ENCODE data around the gene TMEM184C. TPM values are rescaled to one million over a fixed set of nuclear protein-coding genes. Genes with fewer than 3 reads are reported as not detected.

The TMEM184C gene
- total RNA-seq, 1 experiment from 2014 or later, result 24.6 TPM

DNA sequence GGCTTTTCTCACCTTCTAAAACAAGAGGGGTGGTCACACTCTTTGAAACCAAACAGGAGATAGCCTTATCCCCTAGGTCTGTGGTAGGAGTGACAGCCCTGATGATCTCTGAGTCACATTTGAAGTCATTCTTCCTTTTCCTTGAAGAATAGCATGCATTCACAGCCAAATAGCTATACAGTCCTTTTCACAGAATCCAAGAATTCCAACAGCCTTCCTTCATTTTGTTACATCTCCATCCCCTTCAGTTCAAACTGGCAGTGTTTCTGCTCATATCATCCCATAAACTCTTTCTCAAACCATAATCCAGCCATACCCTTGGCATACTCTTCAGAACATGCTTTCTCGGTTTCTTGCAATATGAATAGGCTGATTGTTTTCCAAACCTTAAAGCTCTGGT, 33.3 kb upstream of the TMEM184C start:
- H3K4me1 ChIP-seq (ENCODE audit: control insufficient read depth in 1 of 2, insufficient read depth in 2 of 2, low read length in 2 of 2), result no peaks in the 10 kb centered on the region
- ChIA-PET CTCF (interaction anchor here (0.6 kb wide), 1 partner anchor 65 kb away, joined by 3 read pairs; no protein-coding TSS in a partner anchor), POLR2A (no interaction called here), RAD21 (ENCODE audit: low non-redundant PET in 1 of 2, low total read pairs in 2 of 2, uncharacterized antibody in 2 of 2, unreplicated experiment in 2 of 2) (no interaction called here)
- no peaks in the 10 kb centered on the region for H3K9me2 ChIP-seq (ENCODE audit: insufficient read depth)
- H3K9ac ChIP-seq (ENCODE audit: low read length), result no peak overlapping the region
- H3K79me2 ChIP-seq (ENCODE audit: insufficient read depth, low read length), result no peaks in the 10 kb centered on the region
- H2AFZ ChIP-seq (ENCODE audit: low read depth, low read length, poor library complexity, severe bottlenecking), result no peak overlapping the region
- DNase-seq (ENCODE audit: low read depth, low spot score), result no peak
- no peak overlapping the region for H3K4me3 ChIP-seq (replicated peaks in 1 of 2; ENCODE audit: low read depth in 1 of 2, low read length in 2 of 2)
- TF ChIP-seq EZH2 (IDR thresholded peaks at IDR 0.05) (no peak), JUND (IDR thresholded peaks at IDR 0.05) (no peak), REST (IDR thresholded peaks at IDR 0.05; ENCODE audit: low read depth) (no peak), EGR1 (IDR thresholded peaks at IDR 0.05; ENCODE audit: low read depth) (no peak), MAX (IDR thresholded peaks at IDR 0.05) (no peak), TCF7L2 (IDR thresholded peaks at IDR 0.05; ENCODE audit: borderline replicate concordance, extremely low read depth, insufficient read depth, insufficient read length) (no peak), ZFX (IDR thresholded peaks at IDR 0.05) (no peak), CBX3 (IDR thresholded peaks at IDR 0.05; ENCODE audit: low read depth) (no peak)
- TF ChIP-seq, protein P1, sequence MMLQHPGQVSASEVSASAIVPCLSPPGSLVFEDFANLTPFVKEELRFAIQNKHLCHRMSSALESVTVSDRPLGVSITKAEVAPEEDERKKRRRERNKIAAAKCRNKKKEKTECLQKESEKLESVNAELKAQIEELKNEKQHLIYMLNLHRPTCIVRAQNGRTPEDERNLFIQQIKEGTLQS (IDR thresholded peaks at IDR 0.05), result no peak
- no TSS peak for BruUV-seq (replicated peaks)
- no peaks in the 10 kb centered on the region for H3K9me3 ChIP-seq (ENCODE audit: control insufficient read depth in 1 of 2, insufficient read depth in 1 of 2, low read depth in 1 of 2, low read length in 2 of 2)
- intact Hi-C loops (cut with micrococcal nuclease), result no loop called here
- H3K27me3 ChIP-seq (ENCODE audit: insufficient read depth, low read length), result no peaks in the 10 kb centered on the region
- no peak; the same call in 1 of the 2 replicates for ATAC-seq
- H4K20me1 ChIP-seq (ENCODE audit: insufficient read depth), result no peaks in the 10 kb centered on the region
- no peak overlapping the region for H3K4me2 ChIP-seq (ENCODE audit: low read length)
- H3K36me3 ChIP-seq (ENCODE audit: control insufficient read depth in 1 of 2, insufficient read depth in 2 of 2, low read length in 2 of 2), result no peaks in the 10 kb centered on the region
- H3K27ac ChIP-seq (ENCODE audit: low read depth, low read length), result no peak overlapping the region
